Measurements from ENCODE around the gene LUZP2. TPM values are rescaled to one million over a fixed set of nuclear protein-coding genes. Genes with fewer than 3 reads are reported as not detected.

Gene LUZP2
- total RNA-seq, 1 experiment from 2014 or later: 0.11 TPM

- no peaks in the 10 kb centered on the region for H3K79me2 ChIP-seq (ENCODE audit: low read length)
- intact Hi-C loops (cut with micrococcal nuclease): no loop called here
- DNase-seq (no peak), ATAC-seq (no peak)
- BruUV-seq (replicated peaks): no TSS peak
- CTCF ChIA-PET: no interaction called here
- H3K9me2 ChIP-seq (replicated peaks; ENCODE audit: low read length): no peaks in the 10 kb centered on the region
- no peaks in the 10 kb centered on the region for H3K36me3 ChIP-seq (ENCODE audit: low read depth, low read length)
- H3K27ac ChIP-seq (ENCODE audit: low read length): no peak overlapping the region
- TF ChIP-seq, protein P1, sequence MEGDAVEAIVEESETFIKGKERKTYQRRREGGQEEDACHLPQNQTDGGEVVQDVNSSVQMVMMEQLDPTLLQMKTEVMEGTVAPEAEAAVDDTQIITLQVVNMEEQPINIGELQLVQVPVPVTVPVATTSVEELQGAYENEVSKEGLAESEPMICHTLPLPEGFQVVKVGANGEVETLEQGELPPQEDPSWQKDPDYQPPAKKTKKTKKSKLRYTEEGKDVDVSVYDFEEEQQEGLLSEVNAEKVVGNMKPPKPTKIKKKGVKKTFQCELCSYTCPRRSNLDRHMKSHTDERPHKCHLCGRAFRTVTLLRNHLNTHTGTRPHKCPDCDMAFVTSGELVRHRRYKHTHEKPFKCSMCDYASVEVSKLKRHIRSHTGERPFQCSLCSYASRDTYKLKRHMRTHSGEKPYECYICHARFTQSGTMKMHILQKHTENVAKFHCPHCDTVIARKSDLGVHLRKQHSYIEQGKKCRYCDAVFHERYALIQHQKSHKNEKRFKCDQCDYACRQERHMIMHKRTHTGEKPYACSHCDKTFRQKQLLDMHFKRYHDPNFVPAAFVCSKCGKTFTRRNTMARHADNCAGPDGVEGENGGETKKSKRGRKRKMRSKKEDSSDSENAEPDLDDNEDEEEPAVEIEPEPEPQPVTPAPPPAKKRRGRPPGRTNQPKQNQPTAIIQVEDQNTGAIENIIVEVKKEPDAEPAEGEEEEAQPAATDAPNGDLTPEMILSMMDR (conservative IDR thresholded peaks at IDR 0.05; ENCODE audit: low read depth, low read length): no peak
- TF ChIP-seq EZH2phosphoT487 (IDR thresholded peaks at IDR 0.05; ENCODE audit: borderline replicate concordance, low read length): no peak
- TF ChIP-seq EZH2 (IDR thresholded peaks at IDR 0.05; ENCODE audit: low read length, unreplicated experiment): no peak
- no peaks in the 10 kb centered on the region for H3K9me3 ChIP-seq (ENCODE audit: low read length)
- no peaks in the 10 kb centered on the region for H3K4me1 ChIP-seq (ENCODE audit: insufficient read depth, low read length)
- H2AFZ ChIP-seq (ENCODE audit: low read length): no peak overlapping the region
- H4K20me1 ChIP-seq (ENCODE audit: low read length): no peaks in the 10 kb centered on the region
- no peak overlapping the region for H3K4me3 ChIP-seq (ENCODE audit: low read length)
- POLR2A ChIA-PET (ENCODE audit: unreplicated experiment): no interaction called here
- H3K27me3 ChIP-seq (ENCODE audit: low read length): no peaks in the 10 kb centered on the region
- no peak overlapping the region for H3K9ac ChIP-seq (ENCODE audit: low read length)
- no peak overlapping the region for H3K4me2 ChIP-seq (ENCODE audit: low read length)
- no peaks in the 10 kb centered on the region for H3F3A ChIP-seq (ENCODE audit: low read length, unreplicated experiment)
These were observed 242.8 kb downstream of the LUZP2 start for GRCh38 chr11:24739637-24740036.

DNA sequence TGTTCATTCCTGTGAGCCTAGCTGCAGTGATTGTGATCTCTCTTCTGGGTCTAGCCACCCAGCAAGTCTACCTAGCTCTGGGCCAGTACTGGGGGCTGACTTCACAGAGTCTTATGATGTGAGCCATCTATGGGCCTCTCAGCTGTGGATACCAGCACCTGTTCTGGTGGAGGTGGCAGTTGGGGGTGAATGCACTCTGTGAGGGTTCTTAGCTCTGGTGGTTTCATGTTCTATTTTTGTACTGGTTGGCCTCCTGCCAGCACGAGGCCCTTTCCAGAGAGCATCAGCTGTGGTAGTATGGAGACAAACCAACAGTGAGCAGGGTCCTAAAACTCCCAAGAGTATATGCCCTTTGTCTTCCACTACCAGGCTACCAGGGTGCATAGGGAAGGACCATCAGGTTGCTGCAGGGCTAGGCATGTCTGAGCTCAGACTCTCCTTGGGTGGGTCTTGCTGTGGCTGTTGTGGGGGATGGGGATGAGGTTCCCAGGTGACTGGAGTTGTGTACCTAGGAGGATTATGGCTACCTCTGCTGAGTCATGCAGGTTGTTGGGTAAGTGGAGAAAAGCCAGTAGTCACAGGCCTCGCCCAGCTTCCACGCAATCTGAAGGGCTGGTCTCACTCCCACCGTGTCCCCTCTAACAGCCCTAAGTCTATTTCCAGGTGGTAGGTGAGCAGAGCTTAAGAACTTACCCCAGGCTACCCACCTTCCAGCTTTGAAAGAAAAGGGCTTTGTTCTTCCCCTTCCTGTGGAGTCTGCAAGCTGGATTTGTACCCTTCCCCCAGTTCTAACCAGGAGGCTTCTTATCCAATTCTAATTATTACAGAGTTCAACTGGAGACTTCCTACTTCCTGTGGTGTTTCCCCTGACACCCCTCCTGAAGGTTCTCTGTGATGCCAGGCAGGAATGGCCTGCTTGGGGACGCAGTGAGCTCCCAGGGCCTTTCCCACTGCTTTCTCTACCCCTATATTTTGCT, 250.7 kb downstream of the LUZP2 start:
- TF ChIP-seq EZH2phosphoT487 (IDR thresholded peaks at IDR 0.05; ENCODE audit: borderline replicate concordance, low read length) (no peak), EZH2 (IDR thresholded peaks at IDR 0.05; ENCODE audit: low read length, unreplicated experiment) (no peak)
- TF ChIP-seq, protein P1 (conservative IDR thresholded peaks at IDR 0.05; ENCODE audit: low read depth, low read length): no peak
- Histone ChIP-seq H3K4me2 (ENCODE audit: low read length) (no peak overlapping the region), H3K9me3 (ENCODE audit: low read length) (no peaks in the 10 kb centered on the region), H3K4me1 (ENCODE audit: insufficient read depth, low read length) (peaks cover 9% of the 10 kb centered on the region; the same call in 1 of the 2 replicates), H2AFZ (ENCODE audit: low read length) (peak overlapping the region; percentile 59), H3K27me3 (ENCODE audit: low read length) (no peaks in the 10 kb centered on the region), H3K36me3 (ENCODE audit: low read depth, low read length) (no peaks in the 10 kb centered on the region), H3K9ac (ENCODE audit: low read length) (no peak overlapping the region; the same call in 1 of the 2 replicates), H3K79me2 (ENCODE audit: low read length) (no peaks in the 10 kb centered on the region), H3K27ac (ENCODE audit: low read length) (peak overlapping the region; percentile 25), H4K20me1 (ENCODE audit: low read length) (no peaks in the 10 kb centered on the region), H3K9me2 (replicated peaks; ENCODE audit: low read length) (no peaks in the 10 kb centered on the region), H3F3A (ENCODE audit: low read length, unreplicated experiment) (no peaks in the 10 kb centered on the region), H3K4me3 (ENCODE audit: low read length) (no peak overlapping the region)
- ATAC-seq (no peak), DNase-seq (peak; percentile 24)
- BruUV-seq (replicated peaks): no TSS peak
- intact Hi-C loops (cut with micrococcal nuclease): no loop called here
- POLR2A ChIA-PET (ENCODE audit: unreplicated experiment): interaction anchor here (0.5 kb wide), 1 partner anchor 131 kb away, joined by 6 read pairs; no protein-coding TSS in a partner anchor
- CTCF ChIA-PET: no interaction called here

- TF ChIP-seq EZH2phosphoT487 (IDR thresholded peaks at IDR 0.05; ENCODE audit: borderline replicate concordance, low read length) (no peak), EZH2 (IDR thresholded peaks at IDR 0.05; ENCODE audit: low read length, unreplicated experiment) (no peak)
- TF ChIP-seq, protein P1 (conservative IDR thresholded peaks at IDR 0.05; ENCODE audit: low read depth, low read length): no peak
- peaks cover 9% of the 10 kb centered on the region; the same call in 1 of the 2 replicates for H3K4me1 ChIP-seq (ENCODE audit: insufficient read depth, low read length)
- no peaks in the 10 kb centered on the region for H3K36me3 ChIP-seq (ENCODE audit: low read depth, low read length)
- H3K79me2 ChIP-seq (ENCODE audit: low read length): no peaks in the 10 kb centered on the region
- ChIA-PET POLR2A (ENCODE audit: unreplicated experiment) (interaction anchor here (0.5 kb wide), 1 partner anchor 132 kb away, joined by 6 read pairs; no protein-coding TSS in a partner anchor), CTCF (no interaction called here)
- H4K20me1 ChIP-seq (ENCODE audit: low read length): no peaks in the 10 kb centered on the region
- no peak overlapping the region for H3K4me3 ChIP-seq (ENCODE audit: low read length)
- H3K9ac ChIP-seq (ENCODE audit: low read length): no peak overlapping the region; the same call in 1 of the 2 replicates
- H3K27ac ChIP-seq (ENCODE audit: low read length): peak overlapping the region; percentile 25
- DNase-seq (no peak), ATAC-seq (no peak)
- no peaks in the 10 kb centered on the region for H3K27me3 ChIP-seq (ENCODE audit: low read length)
- H2AFZ ChIP-seq (ENCODE audit: low read length): peak overlapping the region; percentile 59; the same call in 1 of the 2 replicates
- H3K9me3 ChIP-seq (ENCODE audit: low read length): no peaks in the 10 kb centered on the region
- no peaks in the 10 kb centered on the region for H3K9me2 ChIP-seq (replicated peaks; ENCODE audit: low read length)
- intact Hi-C loops (cut with micrococcal nuclease): no loop called here
- no TSS peak for BruUV-seq (replicated peaks)
- H3F3A ChIP-seq (ENCODE audit: low read length, unreplicated experiment): no peaks in the 10 kb centered on the region
- no peak overlapping the region for H3K4me2 ChIP-seq (ENCODE audit: low read length)
These were observed 251.4 kb downstream of the LUZP2 start for GRCh38 chr11:24748261-24748660.

Data from PC-3 (cell line).